HG03521 (cell line): ENCODE measurements around the gene S1PR1.
"Not testable (repeated sequence)": the region's sequence is repeated elsewhere in the genome, so short reads cannot be mapped to it uniquely, and the experiment has no call there.

Experiments
- ATAC-seq: cut with Tn5 transposase; IDR thresholded peaks from one replicate; pipeline ENCODE4 v1.9.1; 2021; ENCODE audit warnings: mild to moderate bottlenecking, moderate library complexity; ENCODE audit not compliant: unreplicated experiment

The S1PR1 gene

DNA sequence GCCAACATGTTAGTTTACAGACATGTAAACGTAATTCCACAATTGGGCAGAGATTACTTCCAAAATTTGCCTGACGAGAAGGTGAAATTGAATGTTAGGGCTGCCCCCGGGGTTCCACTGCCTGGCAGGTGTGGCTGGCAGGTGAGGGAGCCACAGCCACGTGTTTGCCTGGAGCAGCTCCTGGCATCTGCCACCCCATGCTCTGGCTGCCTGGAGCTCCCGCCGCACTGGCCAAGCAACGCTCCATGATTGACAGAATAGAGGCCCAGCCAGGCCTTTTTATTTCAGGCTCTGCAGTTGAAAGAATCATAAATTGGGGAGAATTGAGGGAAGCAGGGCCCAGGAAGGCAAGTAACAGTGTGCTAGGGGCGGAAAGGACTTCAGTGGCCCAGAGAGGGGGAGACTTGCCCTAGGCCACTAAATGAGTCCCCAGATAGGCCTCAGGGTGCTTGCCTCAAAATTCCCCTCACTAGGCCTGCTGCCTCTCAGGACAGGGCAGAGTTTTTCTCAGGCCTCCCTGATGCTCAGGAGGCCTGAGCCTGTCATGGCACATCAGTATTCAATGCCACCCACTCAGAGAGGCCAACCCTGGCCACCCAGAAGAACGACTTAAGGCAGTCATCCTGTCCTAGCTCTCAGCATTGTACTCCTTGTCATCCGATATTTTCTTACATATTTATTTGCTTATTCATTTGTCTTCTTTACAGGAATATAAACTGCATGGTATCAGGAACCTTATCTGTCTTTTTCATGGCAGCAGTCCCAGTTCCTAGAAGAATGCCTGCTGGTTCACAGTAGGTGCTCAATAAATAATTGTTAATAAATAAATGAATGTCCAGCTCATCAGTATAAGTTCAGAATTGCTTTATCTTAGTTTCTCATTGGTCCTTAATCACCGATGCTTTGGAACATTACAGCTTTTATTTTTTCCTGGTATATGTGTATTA is 16.6 kb upstream of the S1PR1 start:
- no peak for ATAC-seq

GRCh38 chr1:101220906-101221305 is 15.9 kb upstream of the S1PR1 start:
- no peak for ATAC-seq

- ATAC-seq = peak; percentile 91
Observed at GRCh38 chr1:101221945-101222429, 14.8 kb upstream of the S1PR1 start.

GRCh38 chr1:101227837-101228236 is 9.0 kb upstream of the S1PR1 start:
- ATAC-seq = no peak

- ATAC-seq = no peak
Observed at GRCh38 chr1:101228424-101229134, 8.2 kb upstream of the S1PR1 start.

- not testable (repeated sequence) for ATAC-seq
Observed at GRCh38 chr1:101232182-101232581, 4.6 kb upstream of the S1PR1 start.

DNA sequence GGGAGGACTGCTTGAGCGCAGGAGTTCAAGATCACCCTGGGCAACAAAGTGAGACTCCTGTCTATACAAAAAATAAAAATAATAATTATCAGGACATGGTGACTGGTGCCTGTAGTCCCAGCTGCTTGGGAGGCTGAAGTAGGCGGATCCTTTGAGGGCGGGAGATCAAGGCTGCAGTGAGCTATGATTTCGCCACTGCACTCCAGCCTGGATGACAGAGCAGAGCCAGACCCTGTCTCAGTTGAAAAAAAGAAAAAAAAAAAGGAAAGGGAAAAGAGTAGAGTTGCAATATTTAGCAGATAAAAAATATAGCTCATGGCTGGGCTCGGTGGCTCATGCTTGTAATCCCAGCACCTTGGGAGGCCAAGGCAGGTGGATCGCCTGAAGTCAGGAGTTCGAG is 3.3 kb upstream of the S1PR1 start:
- ATAC-seq = no peak

GRCh38 chr1:101235216-101235695 is 1.6 kb upstream of the S1PR1 start:
- no peak for ATAC-seq

DNA sequence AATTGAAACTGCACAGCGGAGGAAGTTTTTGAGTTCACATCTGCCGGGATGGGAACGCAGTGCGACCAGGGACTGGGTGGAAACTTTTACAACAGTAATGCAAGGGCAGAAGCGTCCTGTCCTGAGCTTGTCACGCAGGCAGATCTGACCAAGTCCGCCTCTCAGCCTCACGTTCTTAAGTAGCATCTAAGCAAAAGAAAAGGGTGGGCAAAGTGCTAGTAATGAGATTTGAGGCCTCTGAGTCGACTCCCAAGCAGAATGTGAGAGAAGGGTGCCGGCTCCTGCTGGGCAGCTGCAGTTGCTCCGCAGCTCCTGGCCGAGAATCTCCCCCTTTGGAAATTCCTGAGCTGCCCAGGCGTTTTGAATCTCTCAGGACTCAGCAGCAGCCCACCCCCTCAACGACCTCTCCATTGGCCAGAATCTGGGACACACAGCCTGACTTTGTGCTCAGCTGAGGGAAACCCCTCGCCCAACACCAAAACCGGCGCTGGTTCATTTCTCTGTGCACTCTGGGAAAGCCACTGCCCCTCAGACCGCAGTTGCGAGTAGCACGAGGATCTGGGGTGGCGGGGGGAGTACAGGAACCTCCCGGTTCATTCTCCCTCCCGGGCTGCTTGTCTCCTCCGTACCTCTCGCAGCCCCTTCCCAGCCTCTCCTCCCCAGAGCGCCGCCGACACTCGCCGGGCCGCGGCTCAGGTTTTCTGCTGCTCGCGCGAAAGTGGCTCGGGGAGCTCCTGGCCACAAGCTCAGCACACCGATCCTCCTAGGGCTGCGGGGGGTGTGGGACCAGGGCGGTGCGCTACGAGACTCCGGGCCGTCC is 913 bp upstream of the S1PR1 start:
- ATAC-seq = peak; percentile 43

GRCh38 chr1:101237229-101237837 is 514 bp downstream of the S1PR1 start:
- ATAC-seq = no peak

GRCh38 chr1:101238031-101238628 is 1.3 kb downstream of the S1PR1 start:
- ATAC-seq = no peak

- ATAC-seq = peak; percentile 29
Observed at GRCh38 chr1:101238681-101239094, 1.9 kb downstream of the S1PR1 start.

GRCh38 chr1:101239095-101240040 is 2.5 kb downstream of the S1PR1 start:
- ATAC-seq = no peak

DNA sequence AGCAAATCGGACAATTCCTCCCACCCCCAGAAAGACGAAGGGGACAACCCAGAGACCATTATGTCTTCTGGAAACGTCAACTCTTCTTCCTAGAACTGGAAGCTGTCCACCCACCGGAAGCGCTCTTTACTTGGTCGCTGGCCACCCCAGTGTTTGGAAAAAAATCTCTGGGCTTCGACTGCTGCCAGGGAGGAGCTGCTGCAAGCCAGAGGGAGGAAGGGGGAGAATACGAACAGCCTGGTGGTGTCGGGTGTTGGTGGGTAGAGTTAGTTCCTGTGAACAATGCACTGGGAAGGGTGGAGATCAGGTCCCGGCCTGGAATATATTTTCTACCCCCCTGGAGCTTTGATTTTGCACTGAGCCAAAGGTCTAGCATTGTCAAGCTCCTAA is 3.2 kb downstream of the S1PR1 start:
- ATAC-seq = no peak

GRCh38 chr1:101241485-101242225 is 4.8 kb downstream of the S1PR1 start:
- ATAC-seq = peak; percentile 38

GRCh38 chr1:101242324-101243050 is 5.7 kb downstream of the S1PR1 start:
- no peak for ATAC-seq

DNA sequence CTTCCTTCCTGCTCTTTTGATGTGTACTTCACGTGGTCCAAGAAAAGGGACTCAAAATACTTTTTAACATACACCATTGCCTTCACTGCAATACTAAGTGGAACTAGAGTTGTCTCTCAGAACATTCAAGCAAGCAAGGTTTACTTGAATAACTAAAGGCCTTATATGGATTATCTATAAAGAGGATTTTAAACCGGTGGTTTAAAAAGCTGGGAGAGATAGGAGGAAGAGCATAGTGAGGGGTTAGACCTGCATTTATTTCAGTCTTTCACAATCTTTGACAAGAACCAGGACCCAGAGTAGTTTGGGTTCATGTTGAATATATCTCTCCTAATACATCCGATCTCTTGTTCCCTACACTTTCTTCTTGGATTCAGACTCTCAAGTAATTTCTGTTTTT is 6.9 kb downstream of the S1PR1 start:
- ATAC-seq = no peak

DNA sequence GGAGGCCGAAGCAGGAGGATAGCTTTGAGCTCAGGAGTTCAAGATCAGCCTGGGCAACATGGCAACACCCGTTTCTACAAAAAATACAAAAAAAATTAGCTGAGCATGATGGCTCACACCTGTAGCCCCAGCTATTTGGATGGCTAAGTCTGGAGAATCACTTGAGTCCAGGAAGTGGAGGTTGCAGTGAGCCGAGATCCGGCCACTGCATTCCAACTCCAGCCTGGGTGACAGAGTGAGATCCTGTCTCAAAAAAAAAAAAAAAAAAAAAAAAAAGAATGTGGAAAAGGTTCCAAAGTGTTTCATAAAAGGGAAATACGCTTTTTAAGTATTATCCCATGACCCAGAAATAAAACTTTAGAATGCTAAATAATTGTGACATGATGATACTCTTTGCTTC is 8.0 kb downstream of the S1PR1 start:
- ATAC-seq = no peak
